ENCODE data around the gene TBC1D16.

GRCh38 chr17:79915850-79916430 lies 119.7 kb downstream of the TBC1D16 start:
- TF ChIP-seq CTCF (conservative IDR thresholded peaks at IDR 0.05 in 1 of 2, IDR thresholded peaks at IDR 0.05 in 1 of 2; ENCODE audit: low read depth in 1 of 2, low read length in 2 of 2), result peak in 1 of 2 donors; percentile 50
- no peak for TF ChIP-seq EZH2 (IDR thresholded peaks at IDR 0.05; ENCODE audit: low read length, missing control alignments)
